CD14-positive monocyte (primary cell): ENCODE results near the gene TBPL1. TPM values are rescaled to one million over a fixed set of nuclear protein-coding genes. Genes with fewer than 3 reads are reported as not detected.
A peak's percentile ranks its signal among the peaks of the same experiment; 100 is the strongest.

Source experiments
- DNase-seq, 3 donors: peaks; one replicate each; pipeline ENCODE4 v3.0.0-alpha.2; 2011 to 2022
- H2AFZ ChIP-seq: 2 replicates; pipeline ENCODE4 v1.6.0; 2012; ENCODE audit warnings: mild to moderate bottlenecking, low read depth, low read length, inconsistent platforms; ENCODE audit not compliant: insufficient read depth, poor library complexity, severe bottlenecking
- H3K27ac ChIP-seq, 2 donors: 1 replicate in 1 of 2; 2 replicates in 1 of 2; pipeline ENCODE4 v1.5.1; 2012 to 2013; ENCODE audit warnings: low read length in 2 of 2, control low read depth in 1 of 2, inconsistent platforms in 1 of 2, low read depth in 1 of 2, mild to moderate bottlenecking in 1 of 2
- H3K27me3 ChIP-seq, 2 donors: one replicate each; pipeline versions ENCODE4 v1.6.0 to v1.6.1; 2011 to 2013; ENCODE audit warnings: low read length in 2 of 2; ENCODE audit not compliant: control insufficient read depth in 2 of 2, insufficient read depth in 2 of 2
- H3K36me3 ChIP-seq, 2 donors: replicated peaks in 1 of 2; 1 replicate in 1 of 2; 2 replicates in 1 of 2; pipeline versions ENCODE4 v1.5.1 to v1.6.1; 2012 to 2013; ENCODE audit warnings: low read length in 2 of 2, control low read depth in 1 of 2, inconsistent platforms in 1 of 2, mild to moderate bottlenecking in 1 of 2; ENCODE audit not compliant: insufficient read depth in 2 of 2, control insufficient read depth in 1 of 2
- H3K4me1 ChIP-seq, 2 donors: 1 replicate in 1 of 2; 2 replicates in 1 of 2; pipeline versions ENCODE4 v1.5.1 to v1.6.1; 2012 to 2013; ENCODE audit warnings: low read length in 2 of 2, control low read depth in 1 of 2, inconsistent platforms in 1 of 2, mild to moderate bottlenecking in 1 of 2, moderate library complexity in 1 of 2; ENCODE audit not compliant: insufficient read depth in 2 of 2, control insufficient read depth in 1 of 2
- H3K4me2 ChIP-seq: replicated peaks from 2 replicates; pipeline ENCODE3; 2012; ENCODE audit warnings: low read length, moderate library complexity, mild to moderate bottlenecking; ENCODE audit not compliant: poor library complexity, severe bottlenecking; ENCODE audit errors: extremely low read depth
- H3K4me3 ChIP-seq, 3 experiments: fragments of 200-600 bp in 1 of 3; sonication (generic) in 1 of 3; replicated peaks in 1 of 3; 1 replicate in 2 of 3; 2 replicates in 1 of 3; pipeline ENCODE4 v1.5.1; 2011 to 2013; ENCODE audit warnings: low read length in 3 of 3, mild to moderate bottlenecking in 3 of 3, control low read depth in 2 of 3, low read depth in 2 of 3, inconsistent platforms in 1 of 3, moderate library complexity in 1 of 3
- H3K79me2 ChIP-seq: 2 replicates; pipeline ENCODE4 v1.6.0; 2012; ENCODE audit warnings: mild to moderate bottlenecking, control low read depth, inconsistent platforms, low read length, moderate library complexity; ENCODE audit not compliant: insufficient read depth
- H3K9ac ChIP-seq: 2 replicates; pipeline ENCODE4 v1.6.0; 2017; ENCODE audit warnings: low read length, mild to moderate bottlenecking; ENCODE audit not compliant: insufficient read depth, poor library complexity, severe bottlenecking
- H3K9me3 ChIP-seq, 2 donors: replicated peaks in 1 of 2; 1 replicate in 1 of 2; 2 replicates in 1 of 2; pipeline versions ENCODE4 v1.5.1 to v1.6.1; 2012 to 2013; ENCODE audit warnings: low read length in 2 of 2, control low read depth in 1 of 2; ENCODE audit not compliant: control insufficient read depth in 1 of 2, insufficient read depth in 1 of 2
- H4K20me1 ChIP-seq: 2 replicates; pipeline ENCODE4 v1.6.0; 2012; ENCODE audit warnings: mild to moderate bottlenecking, low read length, control low read depth, moderate library complexity; ENCODE audit not compliant: insufficient read depth
- H3K27ac Mint-ChIP-seq, 7 donors: one replicate each; pipeline ENCODE4 v1.8.0; 2020; ENCODE audit warnings: mild to moderate bottlenecking in 7 of 7, mixed read lengths in 7 of 7, moderate library complexity in 6 of 7, inconsistent platforms in 2 of 7
- H3K27me3 Mint-ChIP-seq, 3 donors: one replicate each; pipeline ENCODE4 v1.8.0; 2021 to 2022; ENCODE audit warnings: low read depth in 3 of 3, mild to moderate bottlenecking in 3 of 3, mixed read lengths in 3 of 3, moderate library complexity in 3 of 3, inconsistent platforms in 1 of 3
- H3K36me3 Mint-ChIP-seq, 2 donors: one replicate each; pipeline ENCODE4 v1.8.0; 2020; ENCODE audit warnings: mixed read lengths in 2 of 2, inconsistent platforms in 1 of 2, mild to moderate bottlenecking in 1 of 2
- H3K4me1 Mint-ChIP-seq: one replicate; pipeline ENCODE4 v1.8.0; 2020; ENCODE audit warnings: mild to moderate bottlenecking, mixed read lengths
- H3K4me3 Mint-ChIP-seq, 2 donors: one replicate each; pipeline ENCODE4 v1.8.0; 2020; ENCODE audit warnings: mild to moderate bottlenecking in 2 of 2, mixed read lengths in 2 of 2, moderate library complexity in 1 of 2
- H3K9me3 Mint-ChIP-seq, 7 donors: one replicate each; pipeline ENCODE4 v1.8.0; 2020 to 2022; ENCODE audit warnings: mixed read lengths in 7 of 7, mild to moderate bottlenecking in 6 of 7, moderate library complexity in 6 of 7, inconsistent platforms in 2 of 7
- WGBS: methylation state at CpG from one replicate; pipeline ENCODE4 v1.1.5; 2013; ENCODE audit warnings: missing lambda C conversion rate; ENCODE audit not compliant: insufficient coverage; 5-methylcytosine and 5-hydroxymethylcytosine counted together
- intact Hi-C, 2 donors: fragments of 100-400 bp; cut with micrococcal nuclease; formaldehyde crosslinking; loops; one replicate each; pipeline versions ENCODE4 v1.15.0 to v1.15.1; 2023
- polyA plus RNA-seq, 3 donors: library from polyadenylated mRNA; depleted of rRNA in 1 of 3; unstranded in 2 of 3; stranded (reverse) in 1 of 3; fragments of 300-500 nt in 2 of 3; fragments of >200 nt in 1 of 3; fragmentation: Illumina TruSeq in 2 of 3; gene quantifications; 1 replicate in 2 of 3; 2 replicates in 1 of 3; pipeline ENCODE4 v1.2.3, GENCODE V29; 2012 to 2021
- TF ChIP-seq, protein P1 (sequence below): fragments of 200-600 bp; IDR thresholded peaks from one replicate; pipeline ENCODE4 v1.8.0; 2022; ENCODE audit warnings: antibody characterized with exemption, mild to moderate bottlenecking

TBPL1 gene
- polyA plus RNA-seq, 3 donors = 22.0 to 35.6 (median 35.5) TPM

DNA sequence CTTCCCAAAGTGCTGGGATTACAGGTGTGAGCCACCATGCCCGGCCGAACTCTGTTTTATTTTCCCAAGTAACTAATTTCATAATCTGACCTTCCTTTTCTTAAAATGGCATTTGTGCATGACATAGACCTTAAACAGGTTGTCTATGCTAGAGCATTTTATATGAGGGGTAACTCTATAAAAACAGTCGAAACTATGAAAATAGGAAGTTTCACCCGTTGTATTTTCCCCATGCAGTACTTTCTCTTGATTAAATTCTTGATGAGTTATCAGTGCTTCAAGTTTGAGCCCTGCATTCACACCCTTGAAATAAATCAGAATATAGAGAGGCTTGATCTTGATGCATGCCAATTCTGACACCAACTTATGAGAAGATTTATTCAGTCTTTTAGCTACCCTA, 11.7 kb downstream of the TBPL1 start:
- Histone ChIP-seq H3K36me3 (peaks cover 0 to 4% of the 10 kb centered on the region in 2 donors), H3K9me3 (no peaks in the 10 kb centered on the region), H3K4me1 (peaks cover 3 to 9% of the 10 kb centered on the region in 2 donors), H3K9ac (no peak overlapping the region), H3K4me3 (no peak overlapping the region), H3K4me2 (no peak overlapping the region), H3K27me3 (no peaks in the 10 kb centered on the region), H4K20me1 (peaks cover 96% of the 10 kb centered on the region), H3K79me2 (peaks cover 75% of the 10 kb centered on the region), H2AFZ (no peak overlapping the region), H3K27ac (no peak overlapping the region)
- H3K9me3 Mint-ChIP-seq = no peaks in the 10 kb centered on the region
- H3K36me3 Mint-ChIP-seq = peaks cover 3 to 6% of the 10 kb centered on the region in 2 donors
- peaks cover 20% of the 10 kb centered on the region for H3K4me1 Mint-ChIP-seq
- no peak for DNase-seq
- peak overlapping the region in 1 of 7 donors; percentile 10 for H3K27ac Mint-ChIP-seq
- TF ChIP-seq, protein P1, sequence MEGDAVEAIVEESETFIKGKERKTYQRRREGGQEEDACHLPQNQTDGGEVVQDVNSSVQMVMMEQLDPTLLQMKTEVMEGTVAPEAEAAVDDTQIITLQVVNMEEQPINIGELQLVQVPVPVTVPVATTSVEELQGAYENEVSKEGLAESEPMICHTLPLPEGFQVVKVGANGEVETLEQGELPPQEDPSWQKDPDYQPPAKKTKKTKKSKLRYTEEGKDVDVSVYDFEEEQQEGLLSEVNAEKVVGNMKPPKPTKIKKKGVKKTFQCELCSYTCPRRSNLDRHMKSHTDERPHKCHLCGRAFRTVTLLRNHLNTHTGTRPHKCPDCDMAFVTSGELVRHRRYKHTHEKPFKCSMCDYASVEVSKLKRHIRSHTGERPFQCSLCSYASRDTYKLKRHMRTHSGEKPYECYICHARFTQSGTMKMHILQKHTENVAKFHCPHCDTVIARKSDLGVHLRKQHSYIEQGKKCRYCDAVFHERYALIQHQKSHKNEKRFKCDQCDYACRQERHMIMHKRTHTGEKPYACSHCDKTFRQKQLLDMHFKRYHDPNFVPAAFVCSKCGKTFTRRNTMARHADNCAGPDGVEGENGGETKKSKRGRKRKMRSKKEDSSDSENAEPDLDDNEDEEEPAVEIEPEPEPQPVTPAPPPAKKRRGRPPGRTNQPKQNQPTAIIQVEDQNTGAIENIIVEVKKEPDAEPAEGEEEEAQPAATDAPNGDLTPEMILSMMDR = no peak
- H3K4me3 Mint-ChIP-seq = no peak overlapping the region
- peaks cover 0 to 3% (median 0%) of the 10 kb centered on the region in 3 donors for H3K27me3 Mint-ChIP-seq
- intact Hi-C loops = no loop called here
- WGBS = no CpG with 5 or more reads among the region's 4 CpGs

DNA sequence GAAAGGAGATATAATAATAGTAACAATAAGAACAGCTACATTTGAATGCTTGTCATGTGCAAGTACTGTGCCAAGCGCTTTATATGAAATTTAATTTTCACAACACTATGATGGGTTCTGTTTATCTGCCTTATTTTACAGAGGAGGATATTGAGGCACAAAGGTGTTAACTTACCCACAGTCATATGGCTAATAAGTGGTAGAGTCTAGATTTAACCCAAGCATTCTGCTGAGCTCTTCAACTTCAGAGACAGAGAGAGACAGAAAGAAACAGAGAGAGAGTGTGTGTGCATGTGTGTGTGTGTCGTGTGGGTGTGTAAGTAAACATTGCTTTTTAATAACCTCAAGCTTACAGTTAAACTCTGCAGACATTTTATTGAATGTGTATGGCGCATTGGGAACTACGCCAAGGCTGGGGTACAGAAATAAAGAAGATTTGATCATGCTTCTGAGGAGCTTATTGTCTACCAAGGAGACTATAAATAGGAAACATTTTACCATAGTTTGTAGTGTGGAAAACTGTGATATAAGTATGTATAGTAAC, 12.9 kb downstream of the TBPL1 start:
- TF ChIP-seq, protein P1 = no peak
- no peaks in the 10 kb centered on the region for H3K9me3 ChIP-seq
- H3K4me1 Mint-ChIP-seq = peaks cover 21% of the 10 kb centered on the region
- H3K27me3 Mint-ChIP-seq = peaks cover 0 to 3% (median 0%) of the 10 kb centered on the region in 3 donors
- H2AFZ ChIP-seq = no peak overlapping the region
- H3K9ac ChIP-seq = no peak overlapping the region
- DNase-seq = no peak
- peaks cover 0 to 4% of the 10 kb centered on the region in 2 donors for H3K36me3 ChIP-seq
- peaks cover 72% of the 10 kb centered on the region for H3K79me2 ChIP-seq
- no peaks in the 10 kb centered on the region for H3K9me3 Mint-ChIP-seq
- peaks cover 3 to 9% of the 10 kb centered on the region in 2 donors for H3K4me1 ChIP-seq
- no peaks in the 10 kb centered on the region for H3K27me3 ChIP-seq
- H3K36me3 Mint-ChIP-seq = peaks cover 5 to 10% of the 10 kb centered on the region in 2 donors
- H3K27ac ChIP-seq = no peak overlapping the region
- no CpG with 5 or more reads among the region's 4 CpGs for WGBS
- peaks cover 93% of the 10 kb centered on the region for H4K20me1 ChIP-seq
- no peak overlapping the region for H3K4me2 ChIP-seq
- no peak overlapping the region for H3K4me3 Mint-ChIP-seq
- H3K4me3 ChIP-seq = no peak overlapping the region
- no peak overlapping the region for H3K27ac Mint-ChIP-seq
- intact Hi-C loops = no loop called here
